A673 (cell line): ENCODE results near the gene PNMA6A.

Experiments used
- CTCF ChIP-seq: fragments of 300-800, 200-600 bp; sonication (generic); conservative IDR thresholded peaks from 2 replicates; pipeline ENCODE4 v1.5.1; 2017; ENCODE audit warnings: low read depth, mild to moderate bottlenecking, antibody characterized with exemption, low read length, moderate library complexity, mixed read lengths
- EZH2 ChIP-seq: fragments of 200-600 bp; sonication (generic); IDR thresholded peaks from 2 replicates; pipeline ENCODE4 v1.6.1; 2017; ENCODE audit warnings: borderline replicate concordance, low read depth, mild to moderate bottlenecking, mixed read lengths, antibody characterized with exemption, low read length; ENCODE audit not compliant: poor library complexity, severe bottlenecking

- TF ChIP-seq CTCF: no peak
- no peak for TF ChIP-seq EZH2
These were observed 15.0 kb upstream of the PNMA6A start for GRCh38 chrX:153057281-153057680.
